Neutrophil (primary cell): ENCODE results near the gene SPATA4.
"Not testable (repeated sequence)": the region's sequence is repeated elsewhere in the genome, so short reads cannot be mapped to it uniquely, and the experiment has no call there.

Experiments used
- H3K27ac ChIP-seq: fragments of 200-600 bp; sonication (generic); 2 replicates; pipeline ENCODE4 v1.5.1; 2016; ENCODE audit warnings: mild to moderate bottlenecking, moderate library complexity
- H3K27me3 ChIP-seq: fragments of 200-600 bp; sonication (generic); 2 replicates; pipeline ENCODE4 v1.6.0; 2016; ENCODE audit warnings: mild to moderate bottlenecking
- H3K36me3 ChIP-seq: fragments of 200-600 bp; sonication (generic); 2 replicates; pipeline ENCODE4 v1.5.1; 2017
- H3K4me1 ChIP-seq, 2 experiments: fragments of 200-600 bp in 1 of 2; sonication (generic) in 1 of 2; 1 replicate in 1 of 2; 2 replicates in 1 of 2; pipeline versions ENCODE4 v1.5.1 to v1.6.1; 2013 to 2016; ENCODE audit warnings: low read depth in 1 of 2, low read length in 1 of 2, mild to moderate bottlenecking in 1 of 2, moderate library complexity in 1 of 2; ENCODE audit not compliant: control insufficient read depth in 1 of 2, insufficient read depth in 1 of 2
- H3K4me3 ChIP-seq, 2 experiments: fragments of 200-600 bp in 1 of 2; sonication (generic) in 1 of 2; 1 replicate in 1 of 2; 2 replicates in 1 of 2; pipeline ENCODE4 v1.5.1; 2013 to 2016; ENCODE audit warnings: low read depth in 1 of 2, low read length in 1 of 2, mild to moderate bottlenecking in 1 of 2, moderate library complexity in 1 of 2
- H3K9me3 ChIP-seq: fragments of 200-600 bp; sonication (generic); 2 replicates; pipeline ENCODE4 v1.5.1; 2016
- TF ChIP-seq, protein P1 (sequence below): fragments of 200-600 bp; sonication (generic); IDR thresholded peaks from 2 replicates; pipeline ENCODE4 v1.5.1; 2016; ENCODE audit warnings: antibody characterized with exemption

The SPATA4 gene

DNA sequence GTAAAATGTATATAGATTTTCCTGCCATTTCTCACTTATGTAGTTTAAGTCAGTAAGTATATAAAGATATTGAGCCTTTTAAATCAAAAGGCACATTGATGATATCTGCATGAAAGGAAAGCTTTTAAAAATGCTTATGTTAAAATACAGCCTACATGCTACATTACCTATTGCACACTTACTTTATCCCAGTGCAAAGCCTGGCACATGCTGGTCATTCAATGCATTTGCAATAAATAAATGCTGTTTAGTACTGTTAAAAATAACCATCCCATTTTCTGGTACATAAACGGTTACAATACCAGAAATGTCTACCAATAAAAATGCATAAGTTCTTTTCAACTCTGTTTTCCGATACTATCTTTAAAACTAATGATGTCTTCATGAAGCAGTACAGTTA, 22.1 kb upstream of the SPATA4 start:
- no peaks in the 10 kb centered on the region for H3K36me3 ChIP-seq

DNA sequence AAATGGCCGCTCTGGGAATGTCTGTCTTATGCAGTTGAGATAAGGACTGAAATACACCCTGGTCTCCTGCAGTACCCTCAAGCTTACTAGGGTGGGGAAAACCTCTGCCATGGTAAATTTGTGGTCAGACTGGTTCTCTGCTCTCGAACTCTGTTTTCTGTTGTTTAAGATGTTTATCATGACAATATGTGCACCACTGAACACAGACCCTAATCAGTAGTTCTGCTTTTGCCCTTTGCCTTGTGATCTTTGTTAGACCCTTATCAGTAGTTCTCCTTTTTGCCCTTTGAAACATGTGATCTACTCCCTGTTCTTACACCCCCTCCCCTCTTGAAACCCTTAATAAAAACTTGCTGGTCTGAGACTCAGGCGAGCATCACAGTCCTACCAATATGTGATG, 17.0 kb upstream of the SPATA4 start:
- H3K9me3 ChIP-seq, H3K4me1 ChIP-seq, H3K4me3 ChIP-seq, H3K36me3 ChIP-seq, H3K27ac ChIP-seq, H3K27me3 ChIP-seq: not testable (repeated sequence)

More for the DNA sequence above, 22.1 kb upstream of the SPATA4 start:
- no peak overlapping the region for H3K4me3 ChIP-seq
- no peaks in the 10 kb centered on the region for H3K4me1 ChIP-seq
- TF ChIP-seq, protein P1, sequence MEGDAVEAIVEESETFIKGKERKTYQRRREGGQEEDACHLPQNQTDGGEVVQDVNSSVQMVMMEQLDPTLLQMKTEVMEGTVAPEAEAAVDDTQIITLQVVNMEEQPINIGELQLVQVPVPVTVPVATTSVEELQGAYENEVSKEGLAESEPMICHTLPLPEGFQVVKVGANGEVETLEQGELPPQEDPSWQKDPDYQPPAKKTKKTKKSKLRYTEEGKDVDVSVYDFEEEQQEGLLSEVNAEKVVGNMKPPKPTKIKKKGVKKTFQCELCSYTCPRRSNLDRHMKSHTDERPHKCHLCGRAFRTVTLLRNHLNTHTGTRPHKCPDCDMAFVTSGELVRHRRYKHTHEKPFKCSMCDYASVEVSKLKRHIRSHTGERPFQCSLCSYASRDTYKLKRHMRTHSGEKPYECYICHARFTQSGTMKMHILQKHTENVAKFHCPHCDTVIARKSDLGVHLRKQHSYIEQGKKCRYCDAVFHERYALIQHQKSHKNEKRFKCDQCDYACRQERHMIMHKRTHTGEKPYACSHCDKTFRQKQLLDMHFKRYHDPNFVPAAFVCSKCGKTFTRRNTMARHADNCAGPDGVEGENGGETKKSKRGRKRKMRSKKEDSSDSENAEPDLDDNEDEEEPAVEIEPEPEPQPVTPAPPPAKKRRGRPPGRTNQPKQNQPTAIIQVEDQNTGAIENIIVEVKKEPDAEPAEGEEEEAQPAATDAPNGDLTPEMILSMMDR = no peak
- no peak overlapping the region for H3K27ac ChIP-seq
- no peaks in the 10 kb centered on the region for H3K9me3 ChIP-seq
- H3K27me3 ChIP-seq = no peaks in the 10 kb centered on the region

DNA sequence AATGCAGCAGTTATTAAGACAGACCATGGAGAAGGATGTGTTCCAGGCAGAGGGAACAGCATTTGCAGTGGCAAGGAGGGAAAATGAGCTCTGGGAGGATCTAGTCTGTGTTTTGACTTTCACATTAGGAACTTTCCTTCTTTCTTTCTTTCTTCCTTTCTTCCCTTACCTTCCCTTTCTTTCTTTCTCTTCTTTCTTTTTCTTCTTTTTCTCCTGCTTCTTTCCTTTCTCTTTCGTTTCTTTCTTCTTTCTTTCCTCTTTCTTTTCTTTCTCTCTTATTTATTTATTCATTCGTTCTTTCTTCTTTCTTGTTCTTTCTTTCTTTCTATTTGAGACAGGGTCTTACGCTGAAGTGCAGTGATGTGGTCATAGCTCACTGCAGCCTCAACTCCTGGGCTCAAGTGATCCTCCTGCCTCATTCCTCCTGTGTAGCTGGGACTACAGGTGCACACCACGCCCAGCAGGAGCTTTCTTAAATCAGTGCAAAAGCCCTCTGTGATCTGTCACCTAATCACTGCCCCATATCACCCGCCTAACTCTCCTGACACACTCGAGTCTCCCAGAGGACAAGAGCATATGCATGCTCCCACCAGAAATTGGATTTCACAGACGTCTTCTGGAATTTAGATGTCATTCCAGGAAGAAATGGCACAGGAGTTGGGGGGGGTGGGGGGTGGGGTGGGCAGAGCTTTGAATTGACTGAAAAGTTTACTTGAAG, 15.4 kb upstream of the SPATA4 start:
- no peaks in the 10 kb centered on the region for H3K4me1 ChIP-seq
- H3K27ac ChIP-seq = no peak overlapping the region
- H3K27me3 ChIP-seq = no peaks in the 10 kb centered on the region
- no peak overlapping the region for H3K4me3 ChIP-seq
- H3K36me3 ChIP-seq = no peaks in the 10 kb centered on the region
- H3K9me3 ChIP-seq = no peaks in the 10 kb centered on the region
- TF ChIP-seq, protein P1 = no peak

DNA sequence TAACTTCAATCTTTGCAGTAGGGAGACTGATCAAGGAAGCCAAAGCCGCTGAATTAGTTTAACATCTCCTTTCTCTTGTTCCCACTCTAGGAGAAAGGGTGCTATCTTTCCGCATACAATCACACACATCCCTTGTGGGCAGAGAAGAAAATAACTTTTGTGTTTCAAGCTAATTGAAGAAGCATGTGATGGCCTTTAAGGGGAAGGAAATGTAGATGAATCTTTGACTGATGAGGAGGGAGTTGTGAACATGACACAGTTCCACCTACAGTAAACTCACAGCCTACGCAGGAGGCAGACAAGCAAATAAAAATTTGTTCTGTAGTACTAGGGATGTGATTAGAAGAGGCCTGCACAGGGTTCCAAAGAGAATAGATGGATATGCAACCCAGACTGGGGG, 14.7 kb upstream of the SPATA4 start:
- TF ChIP-seq, protein P1 = no peak
- H3K27ac ChIP-seq = no peak overlapping the region
- no peaks in the 10 kb centered on the region for H3K4me1 ChIP-seq
- no peak overlapping the region for H3K4me3 ChIP-seq
- no peaks in the 10 kb centered on the region for H3K27me3 ChIP-seq
- H3K9me3 ChIP-seq = no peaks in the 10 kb centered on the region
- no peaks in the 10 kb centered on the region for H3K36me3 ChIP-seq

- Histone ChIP-seq H3K27me3 (no peaks in the 10 kb centered on the region), H3K36me3 (no peaks in the 10 kb centered on the region), H3K9me3 (no peaks in the 10 kb centered on the region), H3K4me3 (no peak overlapping the region), H3K4me1 (no peaks in the 10 kb centered on the region), H3K27ac (no peak overlapping the region)
- TF ChIP-seq, protein P1 = no peak
Observed at GRCh38 chr4:176209535-176209934, 14.2 kb upstream of the SPATA4 start.

DNA sequence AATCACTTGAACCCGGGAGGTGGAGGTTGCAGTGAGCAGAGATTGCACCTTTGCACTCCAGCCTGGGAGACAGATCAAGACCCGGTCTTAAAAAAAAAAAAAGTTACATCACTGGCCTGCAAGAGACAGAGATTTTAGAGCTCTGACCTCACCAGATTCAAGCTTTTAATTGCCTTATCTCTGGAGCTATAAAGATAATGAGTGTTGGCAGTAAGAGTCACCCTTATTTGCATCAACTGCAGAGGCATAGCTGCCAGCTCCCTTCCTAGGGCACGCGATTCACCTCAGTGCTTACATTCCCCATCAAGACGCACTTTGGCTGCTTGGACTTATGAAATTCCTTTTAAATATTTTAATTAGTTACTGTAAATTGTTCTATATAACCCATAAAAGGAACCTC, 12.5 kb upstream of the SPATA4 start:
- TF ChIP-seq, protein P1 = no peak

More for the DNA sequence above, 12.5 kb upstream of the SPATA4 start:
- Histone ChIP-seq H3K27me3 (no peaks in the 10 kb centered on the region), H3K9me3 (no peaks in the 10 kb centered on the region), H3K27ac (no peak overlapping the region), H3K4me1 (no peaks in the 10 kb centered on the region), H3K4me3 (no peak overlapping the region), H3K36me3 (no peaks in the 10 kb centered on the region)
